Measurements from ENCODE around the gene CDC14A.

DNA sequence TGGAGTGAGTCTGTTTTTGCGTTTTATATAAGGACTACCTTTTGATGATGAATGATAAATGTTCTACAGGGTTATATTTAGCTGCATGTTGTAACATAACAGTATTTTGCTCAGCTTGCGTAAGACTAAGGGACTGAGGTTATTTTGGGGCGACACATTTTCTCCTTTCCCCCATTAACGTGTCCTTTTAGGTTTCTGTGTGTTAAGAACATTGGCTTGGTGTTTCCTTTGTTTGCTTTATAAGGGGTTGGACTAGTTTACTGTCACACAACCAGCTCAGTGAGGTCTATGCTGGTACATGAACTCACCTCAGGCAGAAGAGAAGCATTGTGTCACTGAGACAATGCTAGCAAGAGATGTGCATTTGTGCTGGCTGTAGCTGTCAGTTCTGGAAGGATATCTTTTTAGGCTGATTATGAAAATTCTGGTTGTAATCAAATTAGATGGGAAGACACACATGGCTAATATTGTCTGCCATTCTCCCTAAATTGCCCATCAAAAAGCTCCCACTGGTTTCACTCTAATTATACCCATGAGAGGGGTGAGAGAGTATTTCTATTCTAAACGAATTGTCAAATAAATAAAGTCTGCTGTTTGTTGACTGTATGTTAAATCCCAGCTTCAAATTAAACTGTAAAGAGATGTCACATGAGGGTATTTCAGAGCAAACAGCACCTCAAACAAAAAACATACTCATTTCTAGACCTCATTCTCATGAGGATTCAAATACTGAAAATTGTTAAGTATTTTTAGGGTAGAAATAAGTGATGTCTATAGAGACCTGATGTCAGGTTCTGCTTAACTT, 62.6 kb downstream of the CDC14A start:
- TF ChIP-seq CTCF (conservative IDR thresholded peaks at IDR 0.05 in 1 of 2, IDR thresholded peaks at IDR 0.05 in 1 of 2; ENCODE audit: extremely low read depth in 1 of 2, insufficient read depth in 1 of 2, low read depth in 1 of 2, low read length in 2 of 2) (no peak), EZH2 (IDR thresholded peaks at IDR 0.05; ENCODE audit: borderline replicate concordance, low read length) (no peak)
